Lung (tissue), 12 donors: Measurements from ENCODE around the gene PDE6D. TPM values are rescaled to one million over a fixed set of nuclear protein-coding genes. Genes with fewer than 3 reads are reported as not detected.

Source experiments
- ATAC-seq: fragments of 200-7000 bp; cut with Tn5 transposase; one replicate; pipeline ENCODE4 v1.9.1; 2020; ENCODE audit warnings: moderate number of reproducible peaks; ENCODE audit not compliant: insufficient read depth, low FRiP score
- DNase-seq, 3 donors: peaks; one replicate each; pipeline ENCODE4 v3.0.0-alpha.2; 2013 to 2017
- H3K27ac ChIP-seq, 2 donors: one replicate each; pipeline ENCODE4 v1.5.1; 2013; ENCODE audit warnings: mild to moderate bottlenecking in 2 of 2, moderate library complexity in 2 of 2, control low read depth in 1 of 2, inconsistent platforms in 1 of 2, low read depth in 1 of 2, low read length in 1 of 2
- H3K27me3 ChIP-seq, 3 donors: one replicate each; pipeline ENCODE4 v1.5.1; 2013; ENCODE audit warnings: low read length in 2 of 3; ENCODE audit not compliant: control insufficient read depth in 3 of 3, insufficient read depth in 3 of 3
- H3K36me3 ChIP-seq, 4 donors: one replicate each; pipeline ENCODE4 v1.5.1; 2013; ENCODE audit warnings: low read length in 4 of 4, mild to moderate bottlenecking in 1 of 4, moderate library complexity in 1 of 4; ENCODE audit not compliant: control insufficient read depth in 4 of 4, insufficient read depth in 4 of 4
- H3K4me1 ChIP-seq, 5 donors: one replicate each; pipeline ENCODE4 v1.5.1; 2013; ENCODE audit warnings: low read length in 5 of 5, mild to moderate bottlenecking in 2 of 5, moderate library complexity in 1 of 5; ENCODE audit not compliant: control insufficient read depth in 5 of 5, insufficient read depth in 5 of 5
- H3K4me3 ChIP-seq: one replicate; pipeline ENCODE4 v1.5.1; 2013; ENCODE audit warnings: mild to moderate bottlenecking, control low read depth, moderate library complexity
- H3K9ac ChIP-seq, 2 donors: one replicate each; pipeline ENCODE4 v1.5.1; 2013; ENCODE audit warnings: low read length in 2 of 2, control low read depth in 1 of 2; ENCODE audit not compliant: insufficient read depth in 1 of 2
- H3K9me3 ChIP-seq, 4 donors: one replicate each; pipeline ENCODE4 v1.5.1; 2013; ENCODE audit warnings: low read length in 3 of 4, mild to moderate bottlenecking in 1 of 4, moderate library complexity in 1 of 4; ENCODE audit not compliant: control insufficient read depth in 4 of 4, insufficient read depth in 3 of 4
- CTCF ChIP-seq: IDR thresholded peaks from 2 replicates; pipeline ENCODE4 v1.5.1; 2012; ENCODE audit warnings: mild to moderate bottlenecking; ENCODE audit errors: control extremely low read depth, extremely low read depth
- WGBS, 2 donors: extraction: QIAGEN DNeasy Blood & Tissue Kit; methylation state at CpG; one replicate each; pipeline ENCODE4 v1.1.7; 2013; 5-methylcytosine and 5-hydroxymethylcytosine counted together
- polyA plus RNA-seq, 2 donors: library from polyadenylated mRNA; stranded (reverse); fragments of 200-250 nt; gene quantifications; one replicate each; pipeline ENCODE4 v1.2.1, GENCODE V29; 2013
- total RNA-seq, 2 donors: library from RNA; depleted of rRNA in 1 of 2; stranded (reverse); fragments of >200 nt in 1 of 2; gene quantifications; one replicate each; pipeline ENCODE4 v1.2.1, GENCODE V29; 2014 to 2021
- donor health status: control.
- donor health status: control.
- donor health status: Bipolar disorder and iron deficiency.
- donor health status: healthy.
- donor health status: DM: yes; HTN: yes; CAD: no.

Gene PDE6D
- total and polyA plus RNA-seq, 4 donors, result 21.5 to 25.6 (median 23.0) TPM

GRCh38 chr2:231795525-231796327 is 14.6 kb upstream of the PDE6D start:
- Histone ChIP-seq H3K4me3 (no peak overlapping the region), H3K9ac (no peak overlapping the region), H3K27me3 (no peaks in the 10 kb centered on the region), H3K36me3 (peaks cover 27 to 48% (median 40%) of the 10 kb centered on the region in 4 donors), H3K27ac (no peak overlapping the region), H3K4me1 (no peaks in the 10 kb centered on the region), H3K9me3 (no peaks in the 10 kb centered on the region)
- ATAC-seq (no peak), DNase-seq (peak; percentile 48 to 52 (median 50))
- TF ChIP-seq CTCF, result no peak
- 93% methylated on average over 9 of the region's 9 CpGs for WGBS, 2 donors

- H3K4me1 ChIP-seq, result no peaks in the 10 kb centered on the region
- DNase-seq (no peak), ATAC-seq (no peak)
- H3K36me3 ChIP-seq, result peaks cover 19 to 52% (median 41%) of the 10 kb centered on the region in 4 donors
- H3K4me3 ChIP-seq, result no peak overlapping the region
- TF ChIP-seq CTCF, result no peak
- no peak overlapping the region for H3K27ac ChIP-seq
- no peaks in the 10 kb centered on the region for H3K9me3 ChIP-seq
- H3K9ac ChIP-seq, result no peak overlapping the region
- no peaks in the 10 kb centered on the region for H3K27me3 ChIP-seq
- WGBS, 2 donors, result 97% methylated on average over 3 of the region's 3 CpGs
Measured at GRCh38 chr2:231794383-231794782, 13.3 kb upstream of the PDE6D start.

GRCh38 chr2:231791107-231791506 is 10.0 kb upstream of the PDE6D start:
- WGBS, 2 donors, result 80 to 90% methylated on average over 3 of the region's 3 CpGs
- Histone ChIP-seq H3K9me3 (no peaks in the 10 kb centered on the region), H3K4me1 (peaks cover 0 to 13% (median 4%) of the 10 kb centered on the region in 5 donors), H3K4me3 (no peak overlapping the region), H3K9ac (no peak overlapping the region), H3K27me3 (no peaks in the 10 kb centered on the region), H3K27ac (no peak overlapping the region), H3K36me3 (peaks cover 11 to 31% (median 30%) of the 10 kb centered on the region in 4 donors)
- no peak for DNase-seq
- ATAC-seq, result no peak
- TF ChIP-seq CTCF, result no peak
